OCI-LY1 (cell line): Measurements from ENCODE around the gene AK6.
"Not testable (repeated sequence)": the region's sequence is repeated elsewhere in the genome, so short reads cannot be mapped to it uniquely, and the experiment has no call there.

Experiments used
- H2AFZ ChIP-seq: fragments of 200-600 bp; sonication (generic), shearing (Covaris generic); 2 replicates; pipeline ENCODE4 v1.6.0; 2014; ENCODE audit warnings: antibody characterized with exemption, mild to moderate bottlenecking, low read length
- H3F3A ChIP-seq: fragments of 200-600 bp; sonication (generic), shearing (Covaris generic); 2 replicates; pipeline ENCODE4 v1.6.0; 2014; ENCODE audit warnings: mild to moderate bottlenecking, antibody characterized with exemption, low read length, moderate library complexity; ENCODE audit not compliant: insufficient read depth
- H3K27ac ChIP-seq: fragments of 200-600 bp; sonication (generic); 2 replicates; pipeline ENCODE4 v1.5.1; 2014; ENCODE audit warnings: low read length, mixed run types, mild to moderate bottlenecking, low read depth; ENCODE audit not compliant: poor library complexity, severe bottlenecking
- H3K27me3 ChIP-seq: fragments of 200-600 bp; sonication (generic); 2 replicates; pipeline ENCODE4 v1.6.0; 2014; ENCODE audit warnings: antibody characterized with exemption, mild to moderate bottlenecking, low read length, moderate library complexity; ENCODE audit not compliant: insufficient read depth
- H3K36me3 ChIP-seq: fragments of 200-600 bp; sonication (generic); 2 replicates; pipeline ENCODE4 v1.6.1; 2014; ENCODE audit warnings: mild to moderate bottlenecking, antibody characterized with exemption, low read length, moderate library complexity, mixed read lengths; ENCODE audit not compliant: insufficient read depth
- H3K4me1 ChIP-seq: fragments of 200-600 bp; sonication (generic); 2 replicates; pipeline ENCODE4 v1.5.1; 2014; ENCODE audit warnings: mild to moderate bottlenecking, low read length, moderate library complexity; ENCODE audit not compliant: insufficient read depth, severe bottlenecking
- H3K4me2 ChIP-seq: fragments of 200-600 bp; sonication (generic), shearing (Covaris generic); 2 replicates; pipeline ENCODE4 v1.6.1; 2014; ENCODE audit warnings: low read length
- H3K4me3 ChIP-seq: fragments of 200-600 bp; sonication (generic); 2 replicates; pipeline ENCODE4 v1.5.1; 2014; ENCODE audit warnings: low read length, low read depth, mild to moderate bottlenecking, mixed read lengths; ENCODE audit not compliant: poor library complexity, severe bottlenecking
- H3K79me2 ChIP-seq: fragments of 200-600 bp; shearing (Covaris generic); 2 replicates; pipeline ENCODE4 v1.6.1; 2016; ENCODE audit warnings: mixed run types, low read length, mixed read lengths; ENCODE audit not compliant: insufficient read depth
- H3K9ac ChIP-seq: fragments of 200-600 bp; sonication (generic), shearing (Covaris generic); 2 replicates; pipeline ENCODE4 v1.6.1; 2014; ENCODE audit warnings: mild to moderate bottlenecking, low read length, mixed read lengths
- H3K9me2 ChIP-seq: fragments of 200-600 bp; sonication (generic), shearing (Covaris generic); 2 replicates; pipeline ENCODE4 v1.6.1; 2014; ENCODE audit warnings: low read depth, mild to moderate bottlenecking, low read length, mixed read lengths
- H3K9me3 ChIP-seq: fragments of 200-600 bp; shearing (Covaris generic); 2 replicates; pipeline ENCODE4 v1.6.1; 2014; ENCODE audit warnings: low read length, mixed read lengths
- H4K20me1 ChIP-seq: fragments of 200-600 bp; sonication (generic), shearing (Covaris generic); 2 replicates; pipeline ENCODE4 v1.6.0; 2016; ENCODE audit warnings: mild to moderate bottlenecking, low read length; ENCODE audit not compliant: insufficient read depth
- EZH2 ChIP-seq: fragments of 200-600 bp; sonication (generic), shearing (Covaris generic); IDR thresholded peaks from 2 replicates; pipeline ENCODE4 v1.8.0; 2017; ENCODE audit warnings: borderline replicate concordance, mixed run types, mild to moderate bottlenecking, antibody characterized with exemption, low read length, moderate library complexity, mixed read lengths
- TF ChIP-seq, protein P1 (sequence below): fragments of 200-600 bp; sonication (generic), shearing (Covaris generic); IDR thresholded peaks from 2 replicates; pipeline ENCODE4 v1.5.1; 2017; ENCODE audit warnings: mild to moderate bottlenecking, antibody characterized with exemption, low read length, moderate library complexity, mixed read lengths

Gene AK6

DNA sequence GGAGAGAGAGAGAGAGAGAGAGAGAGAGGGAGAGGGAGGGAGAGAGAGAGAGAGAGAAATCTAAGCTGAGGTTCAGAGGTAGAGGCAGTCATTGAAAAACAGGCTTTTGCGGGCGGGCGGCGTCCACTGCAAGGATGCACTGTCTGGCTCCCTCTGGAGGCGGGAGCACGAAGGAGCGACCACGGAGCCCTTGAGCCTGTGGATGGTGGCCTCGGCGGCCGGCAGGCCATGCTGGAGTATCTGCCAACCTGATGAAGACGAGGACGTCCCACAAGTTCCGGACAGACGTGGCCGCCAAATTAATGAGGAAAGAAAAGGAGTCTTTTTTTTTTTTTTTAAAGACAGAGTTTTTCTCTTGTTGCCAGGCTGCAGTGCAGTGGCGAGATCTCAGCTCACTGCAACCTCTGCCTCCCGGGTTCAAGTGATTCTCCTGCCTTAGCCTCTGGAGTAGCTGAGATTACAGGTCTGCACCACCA lies 34.5 kb downstream of the AK6 start:
- H3K4me2 ChIP-seq: peak overlapping the region; percentile 69
- H3K9ac ChIP-seq: peak overlapping the region; percentile 42; the same call in 1 of the 2 replicates
- H3K4me1 ChIP-seq: peaks cover 28% of the 10 kb centered on the region
- H3F3A ChIP-seq: no peaks in the 10 kb centered on the region
- no peaks in the 10 kb centered on the region for H4K20me1 ChIP-seq
- H2AFZ ChIP-seq: no peak overlapping the region
- no peaks in the 10 kb centered on the region for H3K27me3 ChIP-seq
- peak overlapping the region; percentile 45 for H3K4me3 ChIP-seq
- H3K27ac ChIP-seq: no peak overlapping the region
- no peaks in the 10 kb centered on the region for H3K36me3 ChIP-seq
- TF ChIP-seq EZH2: no peak
- TF ChIP-seq, protein P1, sequence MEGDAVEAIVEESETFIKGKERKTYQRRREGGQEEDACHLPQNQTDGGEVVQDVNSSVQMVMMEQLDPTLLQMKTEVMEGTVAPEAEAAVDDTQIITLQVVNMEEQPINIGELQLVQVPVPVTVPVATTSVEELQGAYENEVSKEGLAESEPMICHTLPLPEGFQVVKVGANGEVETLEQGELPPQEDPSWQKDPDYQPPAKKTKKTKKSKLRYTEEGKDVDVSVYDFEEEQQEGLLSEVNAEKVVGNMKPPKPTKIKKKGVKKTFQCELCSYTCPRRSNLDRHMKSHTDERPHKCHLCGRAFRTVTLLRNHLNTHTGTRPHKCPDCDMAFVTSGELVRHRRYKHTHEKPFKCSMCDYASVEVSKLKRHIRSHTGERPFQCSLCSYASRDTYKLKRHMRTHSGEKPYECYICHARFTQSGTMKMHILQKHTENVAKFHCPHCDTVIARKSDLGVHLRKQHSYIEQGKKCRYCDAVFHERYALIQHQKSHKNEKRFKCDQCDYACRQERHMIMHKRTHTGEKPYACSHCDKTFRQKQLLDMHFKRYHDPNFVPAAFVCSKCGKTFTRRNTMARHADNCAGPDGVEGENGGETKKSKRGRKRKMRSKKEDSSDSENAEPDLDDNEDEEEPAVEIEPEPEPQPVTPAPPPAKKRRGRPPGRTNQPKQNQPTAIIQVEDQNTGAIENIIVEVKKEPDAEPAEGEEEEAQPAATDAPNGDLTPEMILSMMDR: peak; percentile 80
- no peaks in the 10 kb centered on the region for H3K79me2 ChIP-seq
- H3K9me2 ChIP-seq: no peaks in the 10 kb centered on the region
- no peaks in the 10 kb centered on the region for H3K9me3 ChIP-seq

DNA sequence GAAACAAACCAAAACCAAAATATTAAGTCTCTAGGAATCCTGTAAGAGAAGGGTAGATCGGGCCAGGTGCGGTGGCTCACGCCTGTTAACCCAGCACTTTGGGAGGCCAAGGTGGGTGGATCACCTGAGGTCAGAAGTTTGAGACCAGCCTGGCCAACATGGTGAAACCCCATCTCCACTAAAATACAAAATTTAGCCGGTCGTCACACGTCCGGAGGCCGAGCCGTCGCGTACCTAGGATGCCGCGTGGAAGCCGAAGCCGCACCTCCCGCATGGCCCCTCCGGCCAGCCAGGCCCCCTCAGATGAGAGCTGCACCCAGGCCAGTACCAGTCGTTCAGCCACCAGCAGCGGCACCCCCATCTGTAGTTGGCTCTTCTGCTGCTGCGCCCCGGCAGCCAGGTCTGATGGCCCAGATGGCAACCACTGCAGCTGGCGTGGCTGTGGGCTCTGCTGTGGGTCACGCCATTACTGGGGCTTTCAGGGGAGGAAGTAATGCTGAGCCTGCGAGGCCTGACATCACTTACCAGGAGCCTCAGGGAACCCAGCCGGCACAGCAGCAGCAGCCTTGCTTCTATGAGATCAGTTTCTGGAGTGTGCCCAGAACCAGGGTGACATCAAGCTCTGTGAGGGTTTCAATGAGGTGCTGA lies 35.5 kb downstream of the AK6 start:
- peak overlapping the region; percentile 69; the same call in 1 of the 2 replicates for H3K4me2 ChIP-seq
- not testable (repeated sequence) for H2AFZ ChIP-seq, H4K20me1 ChIP-seq

DNA sequence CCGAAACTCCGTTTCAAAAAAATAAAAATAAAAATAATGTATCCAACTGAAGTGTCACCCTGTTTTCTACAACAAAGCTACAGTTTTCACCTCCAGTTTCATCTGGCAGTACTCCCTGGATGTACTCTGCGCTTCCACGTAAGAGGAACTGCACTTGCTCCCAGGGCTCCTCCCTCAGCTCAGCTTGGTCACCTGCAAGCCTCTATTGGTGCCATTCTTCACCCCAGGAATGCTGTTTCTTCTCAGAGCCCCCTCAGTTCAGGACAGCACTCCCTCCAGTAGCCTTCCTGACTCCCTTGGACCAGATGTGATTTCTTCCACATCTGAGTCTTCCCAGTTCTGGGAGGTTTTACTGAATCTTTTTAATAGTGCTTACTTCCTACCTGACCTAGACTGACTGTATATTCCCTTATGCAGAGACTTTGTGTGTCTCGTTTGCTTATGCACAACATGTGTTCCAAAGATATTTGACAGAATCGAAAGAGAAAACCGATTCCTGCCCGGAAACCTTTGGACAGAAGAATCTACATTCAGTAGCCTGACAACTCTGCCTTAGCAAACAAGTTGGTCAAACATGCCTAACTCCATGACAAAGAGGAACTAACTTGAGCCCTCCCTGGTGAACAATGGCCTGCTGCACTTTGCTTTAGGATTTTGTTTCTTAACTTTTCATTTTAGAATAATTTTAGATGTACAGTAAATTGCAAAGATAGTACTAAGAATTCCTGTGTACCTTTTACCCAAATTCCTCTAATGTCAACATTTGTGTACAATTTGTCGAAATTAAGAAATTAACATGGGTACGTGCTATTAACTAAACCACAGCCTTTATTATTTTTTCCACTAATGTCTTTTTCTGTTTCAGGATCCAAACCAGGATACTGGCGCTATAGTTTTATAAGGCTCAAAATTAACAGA lies 37.5 kb downstream of the AK6 start:
- no peaks in the 10 kb centered on the region for H3K27me3 ChIP-seq
- no peaks in the 10 kb centered on the region for H3K9me2 ChIP-seq
- peak overlapping the region; percentile 59 for H3K4me2 ChIP-seq
- H3K9ac ChIP-seq: peak overlapping the region; percentile 73
- no peaks in the 10 kb centered on the region for H3F3A ChIP-seq
- H2AFZ ChIP-seq: no peak overlapping the region
- TF ChIP-seq EZH2: no peak
- TF ChIP-seq, protein P1: no peak
- peak overlapping the region; percentile 74 for H3K4me3 ChIP-seq
- H3K79me2 ChIP-seq: no peaks in the 10 kb centered on the region
- no peaks in the 10 kb centered on the region for H4K20me1 ChIP-seq
- 0 out of 2 replicates have a peak, but pooled peaks cover 3% of the 10 kb centered on the region for H3K36me3 ChIP-seq
- peak overlapping the region; percentile 66 for H3K27ac ChIP-seq
- H3K4me1 ChIP-seq: peaks cover 28% of the 10 kb centered on the region
- H3K9me3 ChIP-seq: no peaks in the 10 kb centered on the region

More for the DNA sequence above, 35.5 kb downstream of the AK6 start:
- not testable (repeated sequence) for H3K9ac ChIP-seq, H3K27me3 ChIP-seq, H3K9me3 ChIP-seq, H3K9me2 ChIP-seq, H3K27ac ChIP-seq, H3K36me3 ChIP-seq, H3K79me2 ChIP-seq, H3F3A ChIP-seq
- Histone ChIP-seq H3K4me3 (peak overlapping the region; percentile 45), H3K4me1 (peaks cover 28% of the 10 kb centered on the region)
